ENCODE results near the gene VLDLR. TPM values are rescaled to one million over a fixed set of nuclear protein-coding genes. Genes with fewer than 3 reads are reported as not detected.

The VLDLR gene
- polyA plus RNA-seq, 1 donor (not counting 4 experiments of a cell fraction or from before 2014, with no cell fraction given), result 7.0 TPM

- H4K20me1 ChIP-seq (ENCODE audit: control insufficient read depth, extremely low read depth, insufficient read depth, low read length), result no peaks in the 10 kb centered on the region
- no peaks in the 10 kb centered on the region for H3K4me1 ChIP-seq (ENCODE audit: control insufficient read depth, extremely low read depth, insufficient read depth, low read length)
- FAIRE-seq (no peak), DNase-seq (ENCODE audit: low read depth, low spot score) (no peak)
- no peaks in the 10 kb centered on the region for H3K79me2 ChIP-seq (ENCODE audit: control insufficient read depth, insufficient read depth, low read length)
- H3K4me2 ChIP-seq (ENCODE audit: control insufficient read depth, extremely low read depth, insufficient read depth, low read depth, low read length), result no peak overlapping the region
- H2AFZ ChIP-seq (ENCODE audit: control insufficient read depth, low read length), result no peak overlapping the region
- dilution Hi-C loops (cut with MboI; ENCODE audit: extremely low pct_ligation_motif_present, low sequenced_read_pairs), result no loop called here
- TF ChIP-seq EZH2 (IDR thresholded peaks at IDR 0.05; ENCODE audit: low read length), result no peak
- TF ChIP-seq CTCF (optimal IDR thresholded peaks at IDR 0.05 in 1 of 3, IDR thresholded peaks at IDR 0.05 in 1 of 3, conservative IDR thresholded peaks at IDR 0.05 in 1 of 3; ENCODE audit: extremely low read depth in 1 of 3, insufficient read depth in 2 of 3, low read length in 3 of 3), result no peak
- no peaks in the 10 kb centered on the region for H3K9me1 ChIP-seq (ENCODE audit: control insufficient read depth, extremely low read depth, insufficient read depth, low read length)
- H3K4me3 ChIP-seq (ENCODE audit: control insufficient read depth in 2 of 3, extremely low read depth in 1 of 3, insufficient read depth in 2 of 3, low read depth in 1 of 3, low read length in 3 of 3), result no peak overlapping the region
- no peak overlapping the region for H3K27ac ChIP-seq (ENCODE audit: control insufficient read depth, insufficient read depth, low read length)
- no peak overlapping the region for H3K9ac ChIP-seq (ENCODE audit: control insufficient read depth, extremely low read depth, insufficient read depth, low read length)
- no peaks in the 10 kb centered on the region for H3K9me3 ChIP-seq (ENCODE audit: control insufficient read depth, low read depth, low read length)
- peaks cover 0 to 9% of the 10 kb centered on the region in 2 experiments for H3K36me3 ChIP-seq (ENCODE audit: control insufficient read depth in 2 of 2, extremely low read depth in 1 of 2, insufficient read depth in 2 of 2, low read length in 2 of 2)
- no peaks in the 10 kb centered on the region for H3K27me3 ChIP-seq (ENCODE audit: control insufficient read depth, extremely low read depth, insufficient read depth, low read length)
These were observed 17.5 kb downstream of the VLDLR start for GRCh38 chr9:2638871-2639673.

GRCh38 chr9:2639786-2640185 lies 18.2 kb downstream of the VLDLR start:
- no peaks in the 10 kb centered on the region for H3K27me3 ChIP-seq (ENCODE audit: control insufficient read depth, extremely low read depth, insufficient read depth, low read length)

More at GRCh38 chr9:2639786-2640185, 18.2 kb downstream of the VLDLR start:
- Histone ChIP-seq H3K36me3 (ENCODE audit: control insufficient read depth in 2 of 2, extremely low read depth in 1 of 2, insufficient read depth in 2 of 2, low read length in 2 of 2) (peaks cover 0 to 9% of the 10 kb centered on the region in 2 experiments), H2AFZ (ENCODE audit: control insufficient read depth, low read length) (no peak overlapping the region), H3K4me2 (ENCODE audit: control insufficient read depth, extremely low read depth, insufficient read depth, low read depth, low read length) (no peak overlapping the region), H3K4me3 (ENCODE audit: control insufficient read depth in 2 of 3, extremely low read depth in 1 of 3, insufficient read depth in 2 of 3, low read depth in 1 of 3, low read length in 3 of 3) (no peak overlapping the region), H4K20me1 (ENCODE audit: control insufficient read depth, extremely low read depth, insufficient read depth, low read length) (no peaks in the 10 kb centered on the region), H3K9me1 (ENCODE audit: control insufficient read depth, extremely low read depth, insufficient read depth, low read length) (no peaks in the 10 kb centered on the region), H3K27ac (ENCODE audit: control insufficient read depth, insufficient read depth, low read length) (no peak overlapping the region), H3K4me1 (ENCODE audit: control insufficient read depth, extremely low read depth, insufficient read depth, low read length) (no peaks in the 10 kb centered on the region), H3K9me3 (ENCODE audit: control insufficient read depth, low read depth, low read length) (no peaks in the 10 kb centered on the region), H3K79me2 (ENCODE audit: control insufficient read depth, insufficient read depth, low read length) (no peaks in the 10 kb centered on the region), H3K9ac (ENCODE audit: control insufficient read depth, extremely low read depth, insufficient read depth, low read length) (no peak overlapping the region)
- no peak for DNase-seq (ENCODE audit: low read depth, low spot score)
- TF ChIP-seq EZH2 (IDR thresholded peaks at IDR 0.05; ENCODE audit: low read length), result no peak
- dilution Hi-C loops (cut with MboI; ENCODE audit: extremely low pct_ligation_motif_present, low sequenced_read_pairs), result no loop called here
- no peak for FAIRE-seq

All from keratinocyte (primary cell).